MM.1S (cell line): ENCODE data around the gene SRM.

Experiments
- EZH2 ChIP-seq: fragments of 300-600 bp; sonication (generic); optimal IDR thresholded peaks from 2 replicates; pipeline ENCODE3; 2017; ENCODE audit warnings: low read depth, mild to moderate bottlenecking, antibody characterized with exemption, low read length, mixed read lengths
- TF ChIP-seq, protein P1 (sequence below): fragments of 300-600 bp; sonication (generic); IDR thresholded peaks from 2 replicates; pipeline ENCODE4 v1.5.1; 2016; ENCODE audit warnings: antibody characterized with exemption, low read length, mixed read lengths

- TF ChIP-seq, protein P1, sequence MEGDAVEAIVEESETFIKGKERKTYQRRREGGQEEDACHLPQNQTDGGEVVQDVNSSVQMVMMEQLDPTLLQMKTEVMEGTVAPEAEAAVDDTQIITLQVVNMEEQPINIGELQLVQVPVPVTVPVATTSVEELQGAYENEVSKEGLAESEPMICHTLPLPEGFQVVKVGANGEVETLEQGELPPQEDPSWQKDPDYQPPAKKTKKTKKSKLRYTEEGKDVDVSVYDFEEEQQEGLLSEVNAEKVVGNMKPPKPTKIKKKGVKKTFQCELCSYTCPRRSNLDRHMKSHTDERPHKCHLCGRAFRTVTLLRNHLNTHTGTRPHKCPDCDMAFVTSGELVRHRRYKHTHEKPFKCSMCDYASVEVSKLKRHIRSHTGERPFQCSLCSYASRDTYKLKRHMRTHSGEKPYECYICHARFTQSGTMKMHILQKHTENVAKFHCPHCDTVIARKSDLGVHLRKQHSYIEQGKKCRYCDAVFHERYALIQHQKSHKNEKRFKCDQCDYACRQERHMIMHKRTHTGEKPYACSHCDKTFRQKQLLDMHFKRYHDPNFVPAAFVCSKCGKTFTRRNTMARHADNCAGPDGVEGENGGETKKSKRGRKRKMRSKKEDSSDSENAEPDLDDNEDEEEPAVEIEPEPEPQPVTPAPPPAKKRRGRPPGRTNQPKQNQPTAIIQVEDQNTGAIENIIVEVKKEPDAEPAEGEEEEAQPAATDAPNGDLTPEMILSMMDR: no peak
- no peak for TF ChIP-seq EZH2
Measured at GRCh38 chr1:11052839-11053757, 6.7 kb downstream of the SRM start.
